ENCODE results near the gene MFN2. TPM values are rescaled to one million over a fixed set of nuclear protein-coding genes. Genes with fewer than 3 reads are reported as not detected.

Gene MFN2
- total and polyA plus RNA-seq, 3 donors from 2014 or later, result 77.5 to 95.3 (median 80.0) TPM

DNA sequence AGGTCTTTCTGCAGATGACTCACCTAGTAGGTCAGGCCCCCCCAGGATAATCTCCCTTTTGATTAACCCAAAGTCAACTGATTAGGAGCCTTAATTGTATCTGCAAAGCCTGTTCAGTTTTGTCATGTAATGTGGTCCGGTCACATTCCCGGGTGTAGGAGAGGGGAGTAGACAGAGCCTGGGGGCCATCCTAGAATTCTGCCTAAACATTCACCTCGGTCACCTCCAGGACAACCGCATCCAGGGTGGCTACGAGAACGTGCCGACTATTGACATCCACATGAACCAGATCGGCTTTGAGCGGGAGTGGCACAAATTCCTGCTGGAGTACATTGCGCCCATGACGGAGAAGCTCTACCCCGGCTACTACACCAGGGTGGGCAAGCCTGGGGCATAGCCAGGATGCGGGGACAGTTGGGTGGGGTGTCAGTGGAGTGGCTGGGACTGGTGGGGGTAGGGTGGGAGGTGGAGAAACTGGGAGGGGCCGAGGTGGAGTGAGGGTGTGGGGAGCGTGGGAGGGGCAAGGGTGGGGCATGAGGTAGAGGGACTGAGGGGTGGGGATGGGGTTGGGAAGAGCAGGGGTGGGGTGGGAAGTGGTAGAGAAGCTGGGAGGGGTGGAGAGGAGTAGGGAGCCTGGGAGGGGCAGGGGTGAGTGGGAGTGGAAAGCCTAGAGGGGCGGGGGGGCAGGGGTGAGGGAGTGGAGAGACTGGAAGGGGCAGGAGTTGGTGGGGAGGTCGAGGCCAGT lies 9.6 kb upstream of the MFN2 start:
- Histone ChIP-seq H3K27ac (no peak overlapping the region), H3K27me3 (no peaks in the 10 kb centered on the region), H3K9me3 (no peaks in the 10 kb centered on the region), H3K36me3 (ENCODE audit: low read depth, missing control alignments) (no peaks in the 10 kb centered on the region), H3K4me1 (no peaks in the 10 kb centered on the region), H3K4me3 (no peak overlapping the region)
- no peak for TF ChIP-seq POLR2A (IDR thresholded peaks at IDR 0.05)
- TF ChIP-seq, protein P1, sequence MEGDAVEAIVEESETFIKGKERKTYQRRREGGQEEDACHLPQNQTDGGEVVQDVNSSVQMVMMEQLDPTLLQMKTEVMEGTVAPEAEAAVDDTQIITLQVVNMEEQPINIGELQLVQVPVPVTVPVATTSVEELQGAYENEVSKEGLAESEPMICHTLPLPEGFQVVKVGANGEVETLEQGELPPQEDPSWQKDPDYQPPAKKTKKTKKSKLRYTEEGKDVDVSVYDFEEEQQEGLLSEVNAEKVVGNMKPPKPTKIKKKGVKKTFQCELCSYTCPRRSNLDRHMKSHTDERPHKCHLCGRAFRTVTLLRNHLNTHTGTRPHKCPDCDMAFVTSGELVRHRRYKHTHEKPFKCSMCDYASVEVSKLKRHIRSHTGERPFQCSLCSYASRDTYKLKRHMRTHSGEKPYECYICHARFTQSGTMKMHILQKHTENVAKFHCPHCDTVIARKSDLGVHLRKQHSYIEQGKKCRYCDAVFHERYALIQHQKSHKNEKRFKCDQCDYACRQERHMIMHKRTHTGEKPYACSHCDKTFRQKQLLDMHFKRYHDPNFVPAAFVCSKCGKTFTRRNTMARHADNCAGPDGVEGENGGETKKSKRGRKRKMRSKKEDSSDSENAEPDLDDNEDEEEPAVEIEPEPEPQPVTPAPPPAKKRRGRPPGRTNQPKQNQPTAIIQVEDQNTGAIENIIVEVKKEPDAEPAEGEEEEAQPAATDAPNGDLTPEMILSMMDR (IDR thresholded peaks at IDR 0.05), result no peak
- intact Hi-C loops (cut with DNase I; ENCODE audit: low total_unique reads), result no loop called here
- DNase-seq, result no peak
- 87 to 90% methylated on average over 11 to 17 of the region's 17 CpGs for WGBS, 2 donors

DNA sequence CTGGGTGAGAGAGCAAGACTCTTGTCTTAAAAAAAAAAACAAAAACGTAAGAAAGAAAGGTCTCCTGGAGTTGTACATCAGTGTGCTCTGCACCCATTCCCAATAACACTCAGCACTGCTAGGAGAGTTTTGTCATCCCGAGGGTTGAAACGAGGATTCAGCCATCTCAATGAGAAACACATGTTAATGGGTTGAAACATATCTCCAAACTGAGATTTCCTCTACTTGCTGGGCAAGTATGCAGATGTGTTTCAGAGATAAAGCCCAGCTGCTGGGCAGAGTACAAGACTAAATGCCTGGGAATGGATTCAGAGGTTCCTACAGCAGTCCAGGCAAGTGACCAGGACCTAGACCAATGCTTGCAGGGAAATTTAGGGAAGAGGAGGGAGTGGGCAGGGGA lies 2.6 kb upstream of the MFN2 start:
- no peaks in the 10 kb centered on the region for H3K9me3 ChIP-seq
- no peaks in the 10 kb centered on the region for H3K36me3 ChIP-seq (ENCODE audit: low read depth, missing control alignments)
- no peak overlapping the region for H3K27ac ChIP-seq
- DNase-seq, result no peak
- intact Hi-C loops (cut with DNase I; ENCODE audit: low total_unique reads), result no loop called here
- WGBS, 2 donors, result 61 to 81% methylated on average over 3 of the region's 3 CpGs
- H3K4me1 ChIP-seq, result peaks cover 7% of the 10 kb centered on the region
- no peaks in the 10 kb centered on the region for H3K27me3 ChIP-seq
- H3K4me3 ChIP-seq, result no peak overlapping the region
- TF ChIP-seq, protein P1 (IDR thresholded peaks at IDR 0.05), result no peak
- no peak for TF ChIP-seq POLR2A (IDR thresholded peaks at IDR 0.05)

DNA sequence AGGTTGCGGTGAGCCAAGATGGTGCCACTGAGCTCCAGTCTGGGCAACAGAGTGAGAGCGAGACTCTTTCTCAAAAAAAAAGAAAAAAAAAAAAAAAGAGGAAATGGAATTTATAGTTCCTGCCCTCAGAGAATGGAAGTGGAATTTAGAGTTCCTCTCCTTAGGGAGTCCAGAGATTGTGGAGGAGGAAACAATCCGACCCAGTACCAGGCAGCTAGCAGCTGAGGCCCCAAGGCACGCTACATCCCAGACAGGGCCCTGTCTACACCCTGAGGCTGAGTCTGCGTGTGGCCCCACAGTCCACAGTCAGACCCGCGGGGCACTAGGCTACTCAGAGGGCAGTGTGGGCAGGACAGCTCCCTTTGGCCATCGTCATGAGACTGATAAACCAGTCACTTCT lies 1.9 kb upstream of the MFN2 start:
- WGBS, 2 donors, result 73 to 87% methylated on average over 8 of the region's 8 CpGs
- DNase-seq, result no peak
- Histone ChIP-seq H3K27ac (no peak overlapping the region), H3K9me3 (no peaks in the 10 kb centered on the region), H3K36me3 (ENCODE audit: low read depth, missing control alignments) (no peaks in the 10 kb centered on the region), H3K4me3 (no peak overlapping the region), H3K4me1 (peaks cover 12% of the 10 kb centered on the region), H3K27me3 (no peaks in the 10 kb centered on the region)
- intact Hi-C loops (cut with DNase I; ENCODE audit: low total_unique reads), result no loop called here
- TF ChIP-seq, protein P1 (IDR thresholded peaks at IDR 0.05), result no peak
- no peak for TF ChIP-seq POLR2A (IDR thresholded peaks at IDR 0.05)

DNA sequence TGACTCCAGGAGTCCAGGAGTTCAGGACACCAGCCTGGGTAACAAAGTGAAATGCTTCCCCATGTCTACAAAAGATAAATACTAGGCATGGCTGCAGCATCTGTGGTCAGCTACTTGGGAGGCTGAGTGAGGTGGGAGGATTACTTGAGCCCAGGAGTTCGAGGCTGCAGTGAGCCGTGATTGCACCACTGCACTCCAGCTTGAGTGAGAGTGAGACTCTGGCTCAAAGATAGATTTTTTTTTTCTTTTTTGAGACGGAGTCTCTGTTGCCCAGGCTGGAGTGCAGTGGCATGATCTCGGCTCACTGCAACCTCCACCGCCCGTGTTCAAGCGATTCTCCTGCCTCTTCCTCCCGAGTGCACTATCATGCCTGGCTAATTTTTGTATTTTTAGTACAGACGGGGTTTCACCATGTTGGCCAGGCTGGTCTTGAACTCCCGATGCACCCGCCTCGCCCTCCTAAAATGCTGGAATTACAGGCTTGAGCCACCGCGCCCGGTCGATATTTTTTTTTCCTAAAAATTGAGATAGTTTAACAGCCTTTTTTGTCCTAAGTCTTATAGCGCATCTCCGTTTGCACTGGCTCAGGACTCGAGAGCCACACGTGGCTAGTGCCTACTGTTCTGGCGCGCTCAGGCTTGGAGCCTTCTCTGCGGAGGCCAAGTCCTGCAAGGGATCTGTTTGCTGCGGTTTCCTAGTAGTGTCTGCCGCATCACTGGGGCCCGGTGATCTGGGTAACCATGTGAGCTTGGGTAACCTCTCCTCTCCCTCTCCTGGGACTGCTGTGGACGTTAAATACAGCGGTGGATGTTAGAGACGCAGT lies 1.0 kb upstream of the MFN2 start:
- no peak for DNase-seq
- Histone ChIP-seq H3K4me1 (peaks cover 17% of the 10 kb centered on the region), H3K9me3 (no peaks in the 10 kb centered on the region), H3K27ac (peak overlapping the region in 1 of 2 donors; percentile 93), H3K36me3 (ENCODE audit: low read depth, missing control alignments) (no peaks in the 10 kb centered on the region), H3K4me3 (peak overlapping the region; percentile 88 to 91), H3K27me3 (no peaks in the 10 kb centered on the region)
- intact Hi-C loops (cut with DNase I; ENCODE audit: low total_unique reads), result no loop called here
- WGBS, 2 donors, result 33 to 38% methylated on average over 23 to 29 of the region's 29 CpGs
- TF ChIP-seq, protein P1 (IDR thresholded peaks at IDR 0.05), result no peak
- no peak for TF ChIP-seq POLR2A (IDR thresholded peaks at IDR 0.05)

Data from testis (tissue), 3 donors.